Neural cell (in vitro differentiated cells): ENCODE data around the gene CCNK. TPM values are rescaled to one million over a fixed set of nuclear protein-coding genes. Genes with fewer than 3 reads are reported as not detected.

Source experiments
- H2AFZ ChIP-seq: fragments of 200-600, 300-800 bp; sonication (generic), shearing (Covaris generic); 2 replicates; pipeline ENCODE4 v1.6.0; 2014; ENCODE audit warnings: low read depth, mild to moderate bottlenecking, antibody characterized with exemption, low read length, moderate library complexity
- H3F3A ChIP-seq: fragments of 200-600 bp; shearing (Covaris generic); 2 replicates; pipeline ENCODE4 v1.6.1; 2016; ENCODE audit warnings: mild to moderate bottlenecking, moderate library complexity, mixed read lengths, antibody characterized with exemption, low read length; ENCODE audit not compliant: insufficient read depth, poor library complexity, severe bottlenecking
- H3K27ac ChIP-seq: fragments of 200-600, 300-800 bp; sonication (generic), shearing (Covaris generic); 2 replicates; pipeline ENCODE4 v1.5.1; 2014; ENCODE audit warnings: mild to moderate bottlenecking, low read length, moderate library complexity
- H3K27me3 ChIP-seq: fragments of 300-800, 200-600 bp; sonication (generic), shearing (Covaris generic); 2 replicates; pipeline ENCODE4 v1.6.0; 2014; ENCODE audit warnings: mild to moderate bottlenecking, low read depth, low read length, moderate library complexity; ENCODE audit not compliant: insufficient read depth
- H3K36me3 ChIP-seq: fragments of 300-800, 200-600 bp; sonication (generic), shearing (Covaris generic); 2 replicates; pipeline ENCODE4 v1.5.1; 2014; ENCODE audit warnings: mild to moderate bottlenecking, antibody characterized with exemption, low read length, moderate library complexity; ENCODE audit not compliant: insufficient read depth
- H3K4me2 ChIP-seq: fragments of 300-800, 200-600 bp; sonication (generic), shearing (Covaris generic); 2 replicates; pipeline ENCODE4 v1.6.0; 2014; ENCODE audit warnings: mild to moderate bottlenecking, low read length
- H3K4me3 ChIP-seq: fragments of 300-800, 200-600 bp; sonication (generic), shearing (Covaris generic); 2 replicates; pipeline ENCODE4 v1.5.1; 2014; ENCODE audit warnings: mild to moderate bottlenecking, low read length, moderate library complexity
- H3K79me2 ChIP-seq: fragments of 200-600 bp; shearing (Covaris generic); replicated peaks from 2 replicates; pipeline ENCODE4 v1.6.0; 2014; ENCODE audit warnings: mild to moderate bottlenecking, low read length, moderate library complexity; ENCODE audit not compliant: insufficient read depth
- H3K9ac ChIP-seq: fragments of 300-800, 200-600 bp; sonication (generic), shearing (Covaris generic); 2 replicates; pipeline ENCODE4 v1.6.1; 2016; ENCODE audit warnings: mild to moderate bottlenecking, low read length, mixed read lengths
- H3K9me2 ChIP-seq: fragments of 200-600 bp; shearing (Covaris generic); 2 replicates; pipeline ENCODE4 v1.6.1; 2016; ENCODE audit warnings: mild to moderate bottlenecking, low read length, mixed read lengths; ENCODE audit not compliant: insufficient read depth
- H3K9me3 ChIP-seq: fragments of 200-600, 300-800 bp; sonication (generic), shearing (Covaris generic); 2 replicates; pipeline ENCODE4 v1.6.1; 2016; ENCODE audit warnings: mild to moderate bottlenecking, mixed run types, low read length, moderate library complexity, mixed read lengths
- H4K20me1 ChIP-seq: fragments of 200-600 bp; shearing (Covaris generic); 2 replicates; pipeline ENCODE4 v1.6.1; 2016; ENCODE audit warnings: mild to moderate bottlenecking, mixed run types; ENCODE audit not compliant: insufficient read depth
- EP300 ChIP-seq: fragments of 450-650 bp; conservative IDR thresholded peaks from 2 replicates; pipeline ENCODE4 v1.6.1; 2014; ENCODE audit warnings: antibody characterized with exemption, mild to moderate bottlenecking, moderate library complexity; ENCODE audit not compliant: poor library complexity, severe bottlenecking
- EZH2 ChIP-seq: fragments of 200-600, 300-800 bp; shearing (Covaris generic), sonication (generic); IDR thresholded peaks from 2 replicates; pipeline ENCODE4 v1.6.1; 2014; ENCODE audit warnings: antibody characterized with exemption, low read length, borderline replicate concordance, mild to moderate bottlenecking; ENCODE audit not compliant: insufficient read depth, poor library complexity, severe bottlenecking
- MXI1 ChIP-seq: fragments of 450-650 bp; conservative IDR thresholded peaks from 2 replicates; pipeline ENCODE4 v1.6.1; 2014; ENCODE audit warnings: antibody characterized with exemption, mild to moderate bottlenecking; ENCODE audit not compliant: poor library complexity, severe bottlenecking
- POLR2AphosphoS5 ChIP-seq: IDR thresholded peaks from 2 replicates; pipeline ENCODE4 v1.6.1; 2012
- RAD21 ChIP-seq: fragments of 450-650 bp; conservative IDR thresholded peaks from 2 replicates; pipeline ENCODE4 v1.6.1; 2014; ENCODE audit warnings: antibody characterized with exemption, mild to moderate bottlenecking, moderate library complexity
- REST ChIP-seq: IDR thresholded peaks from 2 replicates; pipeline ENCODE4 v1.6.1; 2012; ENCODE audit warnings: borderline replicate concordance
- SMC3 ChIP-seq: fragments of 450-650 bp; conservative IDR thresholded peaks from 2 replicates; pipeline ENCODE4 v1.6.1; 2014; ENCODE audit warnings: antibody characterized with exemption, mild to moderate bottlenecking, moderate library complexity; ENCODE audit not compliant: poor library complexity
- TAF1 ChIP-seq: IDR thresholded peaks from 2 replicates; pipeline ENCODE4 v1.6.1; 2012; ENCODE audit warnings: low read depth
- polyA plus RNA-seq: library from polyadenylated mRNA; depleted of rRNA; stranded (reverse); fragments of >200 nt; gene quantifications from 2 replicates; pipeline ENCODE4 v1.2.3, GENCODE V29; 2014
- TF ChIP-seq, protein P1 (sequence below): fragments of 450-650 bp; IDR thresholded peaks from 2 replicates; pipeline ENCODE4 v1.5.1; 2014; ENCODE audit warnings: antibody characterized with exemption, mild to moderate bottlenecking, moderate library complexity; ENCODE audit not compliant: poor library complexity, severe bottlenecking

Gene CCNK
- polyA plus RNA-seq, 1 donor from 2014 or later: 11.2 TPM

- H3K9me2 ChIP-seq: no peaks in the 10 kb centered on the region
- no peak overlapping the region for H2AFZ ChIP-seq
- no peak overlapping the region for H3K27ac ChIP-seq
- no peaks in the 10 kb centered on the region for H3F3A ChIP-seq
- H3K79me2 ChIP-seq: peaks cover 12% of the 10 kb centered on the region
- no peaks in the 10 kb centered on the region for H3K27me3 ChIP-seq
- no peaks in the 10 kb centered on the region for H3K36me3 ChIP-seq
- no peak for TF ChIP-seq POLR2AphosphoS5
- no peak for TF ChIP-seq TAF1
- no peak for TF ChIP-seq MXI1
- TF ChIP-seq REST: no peak
- TF ChIP-seq EP300: no peak
- no peak for TF ChIP-seq RAD21
- no peak for TF ChIP-seq SMC3
- no peaks in the 10 kb centered on the region for H4K20me1 ChIP-seq
- no peak overlapping the region for H3K9ac ChIP-seq
- H3K4me3 ChIP-seq: no peak overlapping the region
- H3K4me2 ChIP-seq: no peak overlapping the region
- H3K9me3 ChIP-seq: no peaks in the 10 kb centered on the region
These were observed 57.5 kb downstream of the CCNK start for GRCh38 chr14:99538733-99539132.

DNA sequence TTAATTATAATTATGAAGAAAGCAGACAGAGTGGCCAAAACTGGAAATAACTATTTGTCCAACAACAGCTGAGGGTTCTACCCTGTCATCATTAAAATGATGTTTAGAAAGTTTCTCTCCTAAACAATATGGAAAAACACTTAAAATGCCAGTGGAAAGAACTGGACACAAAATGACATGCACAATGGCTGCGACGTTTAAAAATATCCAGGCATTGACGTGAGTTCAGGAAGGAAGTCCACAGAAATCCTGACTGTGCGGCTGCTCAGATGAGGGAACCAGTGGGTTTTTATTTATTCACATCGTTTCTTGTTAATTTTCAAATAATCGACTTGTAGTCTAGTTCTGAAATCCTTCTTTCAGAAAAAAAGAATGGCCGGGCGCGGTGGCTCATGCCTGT lies 58.3 kb downstream of the CCNK start:
- Histone ChIP-seq H4K20me1 (no peaks in the 10 kb centered on the region), H3K4me2 (no peak overlapping the region), H3F3A (no peaks in the 10 kb centered on the region), H3K4me3 (no peak overlapping the region), H3K9me2 (no peaks in the 10 kb centered on the region), H3K9ac (no peak overlapping the region), H3K27me3 (no peaks in the 10 kb centered on the region), H3K79me2 (peaks cover 12% of the 10 kb centered on the region), H2AFZ (no peak overlapping the region), H3K9me3 (no peaks in the 10 kb centered on the region), H3K27ac (no peak overlapping the region), H3K36me3 (no peaks in the 10 kb centered on the region)
- TF ChIP-seq TAF1 (no peak), REST (no peak), MXI1 (no peak), SMC3 (no peak), EP300 (no peak), EZH2 (no peak), RAD21 (no peak), POLR2AphosphoS5 (no peak)
- TF ChIP-seq, protein P1, sequence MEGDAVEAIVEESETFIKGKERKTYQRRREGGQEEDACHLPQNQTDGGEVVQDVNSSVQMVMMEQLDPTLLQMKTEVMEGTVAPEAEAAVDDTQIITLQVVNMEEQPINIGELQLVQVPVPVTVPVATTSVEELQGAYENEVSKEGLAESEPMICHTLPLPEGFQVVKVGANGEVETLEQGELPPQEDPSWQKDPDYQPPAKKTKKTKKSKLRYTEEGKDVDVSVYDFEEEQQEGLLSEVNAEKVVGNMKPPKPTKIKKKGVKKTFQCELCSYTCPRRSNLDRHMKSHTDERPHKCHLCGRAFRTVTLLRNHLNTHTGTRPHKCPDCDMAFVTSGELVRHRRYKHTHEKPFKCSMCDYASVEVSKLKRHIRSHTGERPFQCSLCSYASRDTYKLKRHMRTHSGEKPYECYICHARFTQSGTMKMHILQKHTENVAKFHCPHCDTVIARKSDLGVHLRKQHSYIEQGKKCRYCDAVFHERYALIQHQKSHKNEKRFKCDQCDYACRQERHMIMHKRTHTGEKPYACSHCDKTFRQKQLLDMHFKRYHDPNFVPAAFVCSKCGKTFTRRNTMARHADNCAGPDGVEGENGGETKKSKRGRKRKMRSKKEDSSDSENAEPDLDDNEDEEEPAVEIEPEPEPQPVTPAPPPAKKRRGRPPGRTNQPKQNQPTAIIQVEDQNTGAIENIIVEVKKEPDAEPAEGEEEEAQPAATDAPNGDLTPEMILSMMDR: no peak
